ENCODE data around the gene F12.
"Not testable (repeated sequence)": the region's sequence is repeated elsewhere in the genome, so short reads cannot be mapped to it uniquely, and the experiment has no call there.

Gene F12

DNA sequence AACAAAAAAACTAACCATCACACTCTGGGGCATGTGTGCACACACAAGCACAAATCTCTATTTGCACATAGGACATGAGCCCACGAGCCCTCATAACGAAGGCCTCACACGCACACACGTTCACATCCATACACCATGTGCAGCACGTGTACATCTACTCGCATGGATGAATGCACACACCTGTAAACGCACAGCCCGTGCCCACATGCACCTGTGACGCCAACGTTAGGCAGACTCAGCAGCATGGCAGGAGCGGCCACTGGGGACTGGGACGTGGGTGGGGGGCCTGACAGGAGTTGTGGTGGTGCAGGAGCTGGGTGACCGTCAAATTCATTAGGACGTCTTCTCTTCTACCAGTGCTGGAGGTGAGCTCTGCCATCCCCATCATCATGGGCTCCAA, 22.0 kb downstream of the F12 start:
- no peak for DNase-seq

DNA sequence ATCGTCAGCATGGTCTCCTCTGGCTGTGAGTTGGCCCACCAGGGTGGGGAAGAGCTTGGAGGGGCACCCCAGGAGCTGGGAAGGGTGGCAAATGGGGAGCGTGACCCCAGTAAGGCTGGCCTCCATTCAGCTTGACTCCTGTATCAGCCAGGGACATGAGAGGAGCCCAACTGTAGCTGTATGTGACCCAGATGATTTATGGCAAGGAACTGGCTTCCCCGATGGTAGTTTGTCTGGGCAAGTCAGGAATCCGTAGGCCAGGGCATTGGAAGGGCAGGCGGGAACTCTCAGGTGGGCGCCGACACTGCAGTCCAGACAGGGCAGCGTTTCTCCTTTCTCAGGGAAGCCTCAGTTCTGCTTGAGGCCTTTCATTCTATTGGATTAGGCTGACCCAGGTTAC, 22.8 kb downstream of the F12 start:
- DNase-seq: no peak

- DNase-seq: no peak
These were observed 23.6 kb downstream of the F12 start for GRCh38 chr5:177385720-177386119.

DNA sequence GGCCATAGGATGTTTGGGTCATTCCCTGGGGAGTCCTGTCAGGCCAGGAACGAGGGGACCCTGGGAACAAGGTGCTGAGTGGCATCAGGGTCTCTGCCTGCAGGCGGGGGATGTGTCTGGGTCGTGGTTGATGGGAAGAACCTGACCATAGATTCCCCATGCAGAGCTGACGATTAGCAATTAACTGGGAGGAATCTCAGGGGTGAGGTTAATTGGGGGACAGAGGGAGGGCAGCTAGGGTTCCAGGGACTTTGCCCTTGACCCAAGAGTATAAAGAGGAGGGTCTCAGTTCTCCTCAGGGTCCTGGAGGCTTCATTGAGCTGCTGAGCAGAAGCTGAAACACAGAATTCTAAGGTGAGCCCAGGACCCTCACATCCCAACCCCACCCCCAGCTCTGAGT, 25.2 kb downstream of the F12 start, which contains the start of gene SLC34A1:
SLC34A1 (plus strand) TSS at position 301 of the 400 bp plus-strand sequence. CDS start 1,308 bp downstream, outside the sequence.
- DNase-seq: no peak

DNA sequence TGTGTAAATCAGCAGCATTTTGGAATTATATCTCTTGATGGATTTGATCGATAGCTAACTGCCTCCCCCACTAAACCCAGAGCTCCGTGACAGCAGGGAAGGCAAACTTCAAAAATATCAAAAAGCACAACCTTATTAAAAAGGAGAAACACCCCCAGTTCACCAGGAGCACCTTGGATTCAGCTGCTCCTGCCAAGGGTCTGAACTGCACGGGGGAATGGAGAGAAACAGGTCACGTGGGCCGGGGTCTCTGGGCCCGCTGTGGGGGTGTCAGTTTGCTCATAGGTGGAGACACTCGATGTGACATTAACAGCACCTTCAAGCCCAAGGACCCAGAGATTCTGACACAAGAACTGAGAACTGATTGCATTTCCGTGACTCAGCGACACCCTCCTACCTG, 26.2 kb downstream of the F12 start:
- no peak for DNase-seq

GRCh38 chr5:177382423-177383029, 26.8 kb downstream of the F12 start:
- DNase-seq: no peak

GRCh38 chr5:177380805-177381126, 28.6 kb downstream of the F12 start:
- no peak for DNase-seq

DNA sequence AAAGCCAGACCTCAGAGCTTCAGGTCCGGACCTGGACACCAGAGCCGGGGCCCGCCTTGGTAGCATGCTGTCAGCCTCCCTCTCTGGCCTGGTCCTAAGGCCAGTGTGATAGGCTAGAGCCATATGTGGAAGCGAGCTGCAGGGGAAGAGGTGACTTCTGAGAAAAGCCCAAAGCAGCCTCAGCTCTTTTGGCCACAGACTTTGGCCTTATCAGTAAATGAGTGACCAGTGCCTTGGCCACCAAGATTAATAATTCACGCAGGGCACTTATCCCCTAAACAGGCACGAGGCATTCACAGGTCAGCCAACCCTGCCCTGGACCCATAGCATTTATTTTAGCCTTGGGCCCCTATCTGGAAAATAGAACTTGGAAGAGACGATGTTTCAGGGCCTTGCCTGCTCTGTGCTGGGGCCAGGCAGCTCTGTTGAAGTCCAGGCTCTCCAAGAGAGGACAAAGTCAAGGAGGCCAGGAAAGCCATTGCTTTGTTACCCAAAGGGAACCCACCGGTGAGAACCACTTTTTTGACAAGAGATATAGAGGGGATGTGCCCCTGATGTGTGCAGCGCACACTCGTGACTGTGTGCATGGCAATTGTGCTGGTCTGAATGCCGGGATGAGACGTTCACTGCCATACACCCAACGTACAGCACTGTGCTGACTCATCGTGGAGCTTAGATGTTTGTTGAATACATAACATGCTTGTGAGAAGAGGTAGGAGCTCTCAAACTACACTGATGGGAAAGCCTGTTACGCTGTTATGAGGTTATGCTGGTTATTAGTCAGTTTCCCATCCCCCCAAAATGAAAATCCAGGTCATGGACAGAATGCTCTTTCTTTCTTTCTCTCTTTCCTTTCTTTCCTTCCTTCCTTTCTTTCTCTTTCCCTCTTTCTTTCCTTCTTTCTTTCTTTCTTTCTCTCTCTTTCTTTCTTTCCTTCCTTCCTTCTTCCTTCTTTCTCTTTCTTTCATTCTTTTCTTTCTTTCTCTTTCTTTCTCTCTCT, 30.2 kb downstream of the F12 start:
- DNase-seq: no peak

- no peak for DNase-seq
These were observed 31.2 kb downstream of the F12 start for GRCh38 chr5:177377851-177378776.

GRCh38 chr5:177376107-177376506, 33.3 kb downstream of the F12 start:
- no peak for DNase-seq

DNA sequence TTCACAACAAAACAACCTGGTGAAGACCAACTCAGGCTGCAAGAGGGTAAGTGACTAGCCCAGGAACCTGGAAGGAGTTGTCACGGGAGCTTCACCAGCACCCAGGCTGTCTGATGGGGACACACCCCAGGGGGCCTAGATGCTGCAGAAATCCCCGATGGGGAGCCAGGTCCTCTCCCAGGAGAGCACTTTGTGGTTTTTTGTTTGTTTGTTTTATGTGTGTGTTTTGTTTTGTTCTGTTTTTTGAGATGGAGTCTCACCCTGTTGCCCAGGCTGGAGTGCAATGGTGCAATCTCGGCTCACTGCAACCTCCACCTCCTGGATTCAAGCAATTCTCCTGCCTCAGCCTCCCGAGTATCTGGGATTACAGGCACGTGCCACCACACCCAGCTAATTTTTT, 33.8 kb downstream of the F12 start:
- not testable (repeated sequence) for DNase-seq

- no peak for DNase-seq
These were observed 35.2 kb downstream of the F12 start for GRCh38 chr5:177374211-177374610.

- no peak for DNase-seq
These were observed 35.6 kb downstream of the F12 start for GRCh38 chr5:177373806-177374205.

DNA sequence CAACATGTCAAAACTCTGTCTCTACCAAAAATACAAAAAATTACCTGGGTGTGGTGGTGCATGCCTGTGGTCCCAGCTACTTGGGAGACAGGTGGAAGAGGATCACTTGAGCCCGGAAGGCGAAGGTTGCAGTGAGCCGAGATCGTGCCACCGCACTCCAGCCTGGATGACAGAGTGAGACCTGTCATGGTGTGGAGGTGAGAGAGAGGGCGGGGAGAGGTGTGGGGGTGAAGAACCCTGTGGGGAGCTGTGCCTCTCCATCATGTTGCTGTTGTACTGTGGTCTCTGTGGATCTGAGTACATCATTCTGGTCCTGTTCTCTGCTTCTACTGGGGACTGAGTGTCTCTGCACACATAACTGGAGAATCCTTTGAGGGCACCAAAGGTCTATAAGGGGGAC, 36.5 kb downstream of the F12 start:
- no peak for DNase-seq

GRCh38 chr5:177372034-177372896, 37.1 kb downstream of the F12 start:
- no peak for DNase-seq

DNA sequence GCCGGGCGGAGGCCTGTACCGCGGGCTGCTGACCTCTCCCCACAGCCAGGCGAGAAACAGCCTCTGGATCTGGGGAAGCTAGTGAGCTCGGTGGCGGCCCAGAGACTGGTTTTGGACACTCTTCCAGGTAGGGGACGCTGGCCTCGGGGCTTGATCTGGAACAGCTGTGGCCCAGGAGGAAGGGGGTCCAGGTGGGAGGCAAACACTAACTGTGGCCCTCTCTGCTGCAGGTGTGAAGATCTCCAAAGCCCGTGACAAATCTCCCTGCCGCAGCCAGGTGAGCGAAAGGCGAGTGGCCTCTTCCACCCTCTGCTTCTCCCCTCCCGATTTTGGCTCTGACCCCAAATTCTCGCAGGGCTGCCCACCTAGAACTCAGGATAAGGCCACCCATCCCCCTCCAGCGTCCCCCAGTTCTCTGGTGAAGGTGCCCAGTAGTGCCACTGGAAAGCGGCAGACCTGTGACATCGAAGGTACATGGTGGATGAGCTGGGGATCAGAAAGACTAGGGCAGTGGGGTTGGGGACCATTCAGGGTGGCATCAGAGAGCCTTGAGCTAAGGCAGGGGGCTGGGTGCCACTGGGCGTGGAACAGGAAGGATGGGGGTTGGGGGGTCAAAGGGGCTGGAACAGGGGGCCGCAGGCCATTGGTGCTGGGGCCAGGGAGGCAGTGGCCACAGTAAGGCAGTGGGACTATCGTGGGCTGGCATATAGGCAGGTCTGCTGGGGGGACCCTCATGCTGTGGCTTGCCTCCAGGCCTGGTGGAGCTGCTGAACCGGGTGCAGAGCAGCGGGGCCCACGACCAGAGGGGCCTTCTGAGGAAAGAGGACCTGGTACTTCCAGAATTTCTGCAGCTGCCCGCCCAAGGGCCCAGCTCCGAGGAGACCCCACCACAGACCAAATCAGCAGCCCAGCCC, 38.0 kb downstream of the F12 start:
- no peak for DNase-seq

DNA sequence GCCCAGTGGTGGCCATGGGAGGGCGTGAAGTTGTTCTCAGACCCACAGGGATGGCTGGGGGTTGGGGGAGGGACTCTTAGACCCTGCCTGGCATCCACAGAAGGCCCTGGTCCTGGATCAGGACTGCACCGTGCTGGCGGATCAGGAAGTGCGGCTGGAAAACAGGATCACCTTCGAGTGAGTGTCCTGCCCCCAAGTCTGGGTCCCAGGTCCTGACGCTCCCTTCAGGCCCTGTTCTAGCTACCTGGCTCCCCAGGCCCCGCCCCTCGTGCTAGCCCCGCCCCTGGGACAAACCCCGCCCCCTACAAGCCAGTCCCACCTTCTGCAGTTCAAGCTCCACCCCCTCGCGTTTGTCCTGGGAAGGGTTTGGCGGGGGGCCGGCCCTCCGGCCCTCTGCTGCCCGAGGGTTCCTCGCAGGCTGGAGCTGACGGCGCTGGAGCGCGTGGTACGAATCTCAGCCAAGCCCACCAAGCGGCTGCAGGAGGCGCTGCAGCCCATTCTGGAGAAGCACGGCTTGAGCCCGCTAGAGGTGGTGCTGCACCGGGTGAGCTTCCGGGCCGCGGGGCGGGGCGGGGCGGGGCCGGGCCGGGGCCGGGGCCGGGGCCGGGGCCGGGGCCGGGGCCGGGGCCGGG, 38.8 kb downstream of the F12 start:
- DNase-seq: peak; percentile 66

GRCh38 chr5:177369645-177370440, 39.5 kb downstream of the F12 start:
- no peak for DNase-seq

Measured in right kidney (tissue), 1 donor.